Activated CD8-positive, alpha-beta memory T cell treated with anti-CD3 and anti-CD28 coated beads, Interleukin-2, amount 50 U/mL, for 48 hours (primary cell): ENCODE measurements around the gene GLOD5.

Experiments
- DNase-seq: peaks from one replicate; pipeline ENCODE4 v3.0.0-alpha.2; 2020

GLOD5 gene

DNA sequence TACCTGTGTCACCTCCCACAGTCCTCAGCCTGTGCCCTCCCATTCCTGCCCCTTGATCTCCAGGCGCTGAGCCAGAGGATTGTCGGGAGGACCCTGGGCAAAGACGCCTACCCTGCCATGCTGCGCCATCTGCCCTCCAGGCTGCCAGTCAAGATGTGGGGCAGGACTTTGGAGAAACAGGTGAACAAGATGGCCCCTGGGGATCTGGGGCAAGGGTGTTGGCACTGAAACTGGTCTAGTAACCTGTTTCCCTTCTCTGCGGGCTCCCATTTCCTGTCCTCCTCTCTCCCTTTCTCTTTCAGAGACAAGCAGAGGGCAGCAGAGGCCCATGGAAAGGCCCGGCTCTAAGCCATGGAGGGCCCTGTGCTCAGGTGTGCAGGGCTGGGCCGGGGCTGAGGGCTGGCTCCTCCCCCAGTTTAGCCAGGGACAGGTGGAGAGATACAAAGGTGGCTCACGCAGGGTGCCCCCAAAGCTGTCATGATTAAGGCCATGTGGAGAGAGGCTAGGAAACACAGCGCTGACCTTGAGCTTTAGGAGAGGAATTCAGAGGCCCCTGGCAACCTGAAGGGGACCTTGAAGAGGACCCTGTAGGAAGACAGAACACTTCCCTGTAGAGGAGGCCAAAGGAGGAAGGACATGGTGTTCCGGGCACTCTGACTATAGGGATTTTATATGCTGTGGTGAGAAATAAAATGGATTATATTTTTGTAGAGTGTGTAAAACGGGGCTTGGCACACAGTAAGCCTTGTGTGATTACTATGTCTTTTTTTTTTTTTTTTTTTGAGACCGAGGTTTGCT lies at the start of gene GLOD5:
GLOD5 (plus strand) TSS at position 74 of the 798 bp plus-strand sequence; CDS start at position 118, 44 bp downstream.
- DNase-seq: no peak

GRCh38 chrX:48711929-48712505 lies 49.5 kb upstream of the GLOD5 start:
- DNase-seq: no peak

DNA sequence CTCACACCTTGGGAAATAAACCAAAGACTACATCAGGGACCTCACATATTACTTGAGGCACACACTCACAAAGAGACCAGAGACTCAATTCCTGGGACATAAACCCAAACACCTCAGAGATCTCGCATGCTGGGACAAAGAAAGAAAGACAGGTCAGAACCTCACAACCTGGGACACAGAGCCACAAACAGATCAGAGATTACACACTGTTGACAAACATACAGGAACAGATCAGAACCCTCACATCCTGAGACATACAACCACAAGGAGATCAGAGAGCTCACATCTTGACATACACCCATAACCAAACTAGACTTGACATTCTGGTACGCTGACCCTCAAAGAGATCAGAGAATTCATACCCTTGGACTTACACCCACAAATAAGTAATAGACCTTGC lies 47.7 kb upstream of the GLOD5 start:
- DNase-seq: no peak

DNA sequence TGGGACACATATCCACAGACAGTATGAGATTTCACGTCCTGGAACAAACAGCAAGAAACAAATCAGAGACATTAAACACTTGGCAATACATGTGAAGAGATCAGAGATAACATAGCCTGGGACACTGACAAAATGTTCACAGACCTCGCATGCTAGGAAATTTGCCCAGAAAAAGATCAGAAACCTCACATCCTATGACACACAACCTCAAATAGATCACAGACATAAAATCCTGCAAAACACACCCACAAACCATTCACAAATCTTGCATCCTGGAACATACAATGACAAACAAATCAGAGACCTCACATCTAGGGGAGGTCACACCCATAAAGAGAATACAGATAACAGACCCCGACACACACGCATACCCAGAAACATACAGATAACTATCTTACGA lies 47.0 kb upstream of the GLOD5 start:
- DNase-seq: no peak

DNA sequence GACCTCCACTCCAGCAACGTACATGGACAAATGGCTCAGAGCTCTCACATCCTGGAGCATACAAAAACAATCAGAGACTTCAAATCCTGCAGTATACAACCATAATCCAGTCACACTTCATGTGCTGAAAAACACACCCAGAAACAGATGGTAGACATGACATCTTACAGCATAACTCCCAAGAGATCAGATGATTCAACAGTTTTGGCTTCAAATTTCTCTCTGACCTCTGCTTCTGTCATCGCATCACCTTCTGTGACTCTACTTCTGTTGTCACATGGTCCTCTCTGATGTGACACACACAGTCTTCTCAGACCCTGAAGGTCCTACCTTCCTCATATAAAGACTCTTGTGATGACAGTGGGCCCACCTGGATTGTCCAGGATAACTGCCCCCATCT lies 46.5 kb upstream of the GLOD5 start:
- DNase-seq: no peak

- DNase-seq: no peak
Observed at GRCh38 chrX:48715876-48716502, 45.6 kb upstream of the GLOD5 start.

GRCh38 chrX:48719958-48720357 lies 41.6 kb upstream of the GLOD5 start:
- no peak for DNase-seq

GRCh38 chrX:48720577-48721250 lies 40.8 kb upstream of the GLOD5 start:
- DNase-seq: no peak

DNA sequence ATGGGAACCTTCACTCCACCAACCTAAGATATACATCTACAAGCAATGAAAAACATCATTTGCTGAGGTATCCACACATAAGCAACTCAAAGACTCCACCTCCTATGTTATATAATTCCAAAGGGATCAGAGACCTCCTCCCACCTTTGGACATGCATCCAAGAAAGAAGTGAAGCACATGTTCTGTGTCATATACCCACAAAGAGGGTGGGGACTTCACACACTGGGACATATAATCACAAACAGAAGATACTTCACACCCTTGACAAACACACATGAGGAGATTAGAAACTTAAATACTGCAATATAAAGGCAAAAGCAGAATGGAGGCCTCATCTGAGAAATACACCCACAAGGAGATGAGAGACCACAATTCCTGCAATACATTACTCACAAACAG lies 39.6 kb upstream of the GLOD5 start:
- DNase-seq: no peak

DNA sequence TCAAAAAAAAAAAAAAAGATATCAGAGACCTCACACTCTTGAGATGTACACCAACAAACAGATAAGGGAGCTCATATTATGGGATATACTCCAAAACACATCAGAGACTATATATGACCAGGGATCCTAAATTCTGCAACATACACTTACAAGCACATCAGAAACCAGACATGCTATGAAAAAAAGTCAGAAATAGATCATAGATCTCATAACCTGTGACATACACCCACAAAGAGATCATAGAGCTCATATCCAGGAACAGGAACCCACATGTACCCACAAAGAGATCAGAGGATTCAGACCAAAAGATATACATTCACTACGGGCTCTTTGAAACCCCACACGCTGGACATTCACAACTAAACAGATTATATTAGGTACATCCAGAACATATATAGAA lies 35.0 kb upstream of the GLOD5 start:
- DNase-seq: no peak

DNA sequence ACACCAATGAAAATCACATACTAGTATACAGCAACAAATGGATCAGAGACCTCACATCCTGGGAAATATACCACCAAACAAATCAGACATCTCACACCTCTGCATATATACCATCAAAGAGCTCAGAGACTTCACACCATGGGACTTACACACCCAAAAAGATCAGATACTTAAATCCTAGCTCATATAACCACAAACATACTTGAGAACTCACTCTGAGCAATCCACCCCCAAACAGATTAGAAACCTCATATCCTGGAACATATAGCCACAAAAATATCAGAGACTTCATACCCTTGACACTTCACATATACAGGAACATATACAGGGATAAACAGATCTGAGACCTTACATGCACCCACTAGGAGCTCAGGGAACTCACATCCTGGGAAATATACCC lies 32.9 kb upstream of the GLOD5 start:
- no peak for DNase-seq

- DNase-seq: no peak
Observed at GRCh38 chrX:48736303-48736702, 25.2 kb upstream of the GLOD5 start.

DNA sequence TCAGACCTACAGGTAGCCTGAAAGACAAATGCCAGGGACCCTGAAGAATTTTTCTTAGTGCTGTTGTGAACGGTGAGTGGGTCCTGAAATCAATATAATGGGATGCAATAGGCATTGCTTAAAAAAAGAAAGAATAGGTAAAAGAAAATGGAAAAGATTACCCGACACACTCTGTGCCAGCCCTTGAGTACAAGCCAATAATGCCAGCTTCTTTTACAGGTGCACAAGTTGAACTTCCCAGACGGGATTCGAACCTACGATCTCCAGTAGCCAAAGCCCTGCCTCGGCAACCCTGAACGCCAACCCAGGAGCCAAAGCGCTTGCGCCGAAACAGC lies 24.7 kb upstream of the GLOD5 start:
- no peak for DNase-seq

DNA sequence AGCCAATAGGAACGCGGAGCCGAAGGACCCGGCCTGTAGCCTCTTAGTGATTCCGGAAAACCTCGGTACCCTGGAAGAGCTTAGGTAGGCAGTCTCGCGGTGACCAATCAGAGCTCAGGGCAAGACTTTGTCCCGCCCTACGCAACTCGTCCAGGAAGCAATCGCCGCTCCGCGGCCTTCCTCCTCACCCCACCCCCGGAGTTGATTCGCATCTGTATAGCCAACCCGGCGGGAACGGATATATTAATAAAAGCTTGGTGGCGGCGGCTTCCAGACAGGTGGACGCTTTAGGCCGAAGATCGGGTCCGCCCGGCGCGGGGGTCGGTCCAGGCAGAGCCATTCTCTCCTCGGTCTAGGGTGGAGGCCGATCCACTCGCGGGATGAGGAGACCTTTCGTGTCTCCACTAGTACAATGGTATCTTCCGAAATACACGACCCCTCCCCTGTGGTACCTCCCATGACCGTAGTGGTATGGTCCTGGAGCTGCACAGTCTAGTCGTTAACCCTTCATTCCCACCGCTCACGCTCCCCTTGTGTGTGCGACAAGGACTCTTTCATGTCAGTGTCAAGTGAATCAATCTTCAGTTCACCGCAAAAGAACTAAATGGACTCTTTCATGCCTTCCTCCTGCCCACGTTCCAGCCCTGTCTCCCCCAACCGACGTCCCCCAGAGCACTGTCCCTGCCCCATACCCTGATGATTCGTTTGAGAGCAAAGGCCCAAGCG lies 24.2 kb upstream of the GLOD5 start:
- DNase-seq: peak; percentile 86

DNA sequence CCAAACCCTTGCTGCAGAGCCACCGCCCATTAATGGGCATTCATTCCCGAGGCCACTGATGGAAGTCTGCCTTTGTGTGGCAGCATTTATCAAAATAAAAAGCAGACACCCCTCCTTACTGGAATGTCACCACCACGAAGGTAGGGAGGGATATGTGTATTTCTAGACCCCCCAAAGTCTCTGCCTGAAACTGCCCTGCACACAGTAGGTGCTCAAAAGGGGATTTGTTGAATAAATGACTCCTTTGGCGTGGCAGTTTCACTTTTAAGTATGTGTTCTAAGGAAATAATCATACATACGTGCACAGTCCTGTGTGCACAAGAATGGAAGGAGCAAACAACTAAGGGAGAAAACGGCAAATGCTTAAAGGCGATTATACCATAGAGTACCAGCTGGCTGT lies 23.6 kb upstream of the GLOD5 start:
- DNase-seq: no peak

DNA sequence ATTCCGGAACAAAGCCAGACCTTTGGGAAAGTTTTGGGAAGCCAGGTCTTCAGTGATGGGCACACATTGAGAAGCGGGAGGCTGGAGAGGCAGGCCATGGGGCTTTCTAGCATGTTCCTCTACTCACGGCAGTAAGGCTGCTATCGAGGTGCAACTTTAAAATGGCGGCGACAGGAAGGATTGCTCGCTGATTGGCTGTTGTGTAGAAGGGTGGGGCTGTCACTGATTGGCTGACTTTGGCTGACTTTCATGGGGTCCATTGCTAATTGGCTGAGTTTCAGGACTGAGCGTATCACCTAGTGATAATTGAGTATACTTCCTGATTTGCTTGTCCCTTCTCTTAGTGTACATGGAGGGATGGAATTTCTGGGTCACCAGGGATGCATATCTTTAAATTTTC lies 19.7 kb upstream of the GLOD5 start:
- no peak for DNase-seq

GRCh38 chrX:48745222-48745621 lies 16.3 kb upstream of the GLOD5 start:
- no peak for DNase-seq

DNA sequence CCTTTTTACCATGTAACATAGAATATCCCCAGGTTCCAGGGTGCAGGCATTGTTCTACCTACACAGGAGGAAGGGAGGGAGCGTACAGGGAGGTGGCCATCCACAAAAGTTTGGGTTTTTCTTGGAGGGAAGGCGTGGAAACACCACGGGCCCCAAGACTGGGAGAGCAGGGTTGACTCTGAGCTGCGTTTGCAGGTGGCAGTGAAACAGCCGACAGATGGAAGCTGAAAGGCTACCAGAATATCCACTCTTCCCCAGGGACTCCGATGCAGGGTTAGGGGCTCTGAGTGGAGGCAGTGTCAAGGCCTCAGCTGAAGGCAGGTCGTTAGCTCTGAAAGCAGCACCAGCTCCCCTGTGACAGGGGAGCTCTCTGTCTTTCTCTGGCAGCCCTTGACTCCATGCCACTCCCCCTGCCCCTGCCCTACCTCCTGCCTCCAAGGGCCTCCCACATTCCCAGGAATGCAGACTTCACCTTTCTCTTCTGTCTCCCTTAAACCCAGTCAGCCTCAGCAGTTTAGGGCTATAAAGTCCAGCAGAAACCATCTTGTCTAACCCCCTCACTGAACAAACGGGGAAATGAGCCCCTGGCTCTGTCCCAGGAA lies 14.0 kb upstream of the GLOD5 start:
- no peak for DNase-seq

DNA sequence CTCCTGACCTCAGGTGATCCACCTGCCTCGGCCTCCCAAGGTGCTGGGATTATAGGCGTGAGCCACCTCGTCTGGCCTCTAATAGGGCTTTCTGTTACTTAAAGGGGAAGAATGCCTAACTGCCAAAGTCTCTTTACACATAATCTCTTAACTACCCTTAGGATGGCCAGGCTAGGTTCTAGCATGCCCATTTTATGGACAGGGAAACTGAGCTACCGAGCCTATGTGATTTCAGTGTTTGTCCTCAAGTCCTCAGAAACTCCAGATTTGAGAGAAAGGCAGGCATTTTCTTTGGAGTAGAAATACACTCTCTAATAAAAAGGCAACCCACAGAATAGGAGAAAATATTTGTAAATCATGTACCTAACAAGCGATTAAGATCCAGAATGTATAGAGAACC lies 12.4 kb upstream of the GLOD5 start:
- DNase-seq: no peak

- no peak for DNase-seq
Observed at GRCh38 chrX:48751343-48751742, 10.2 kb upstream of the GLOD5 start.

DNA sequence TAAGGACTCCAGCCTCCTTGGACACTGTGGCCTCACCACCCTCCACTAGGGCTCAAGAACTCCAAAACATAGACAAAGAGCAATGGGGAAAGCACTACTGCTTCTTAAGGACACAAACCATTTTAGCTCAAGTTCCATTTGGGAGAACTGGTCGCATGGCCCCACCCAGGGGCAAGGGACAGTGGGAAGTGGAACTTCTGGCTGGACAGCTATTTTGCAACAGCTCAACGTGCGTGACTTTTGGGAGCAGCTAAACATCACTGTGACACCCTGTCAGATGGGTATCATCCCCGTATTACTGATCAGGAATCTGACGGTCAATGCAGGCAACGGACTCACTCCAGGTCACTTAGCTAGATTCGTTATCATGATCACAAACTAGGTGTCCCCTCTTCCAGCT lies 9.0 kb upstream of the GLOD5 start:
- no peak for DNase-seq

GRCh38 chrX:48753708-48754228 lies 7.8 kb upstream of the GLOD5 start:
- DNase-seq: no peak

- DNase-seq: no peak
Observed at GRCh38 chrX:48754238-48754637, 7.3 kb upstream of the GLOD5 start.
